GM21367 (cell line): ENCODE results near the gene IL1F10.

ENCODE experiments used
- ATAC-seq: cut with Tn5 transposase; IDR thresholded peaks from one replicate; pipeline ENCODE4 v1.9.1; 2021; ENCODE audit not compliant: unreplicated experiment

Gene IL1F10

GRCh38 chr2:113058998-113059960, 8.5 kb upstream of the IL1F10 start, which contains the start of gene IL36RN:
Gene IL36RN, plus strand, starts transcription at chr2:113059198. Its CDS starts 241 bp downstream, at chr2:113059439.
- ATAC-seq = no peak

- no peak for ATAC-seq
These were observed 7.4 kb upstream of the IL1F10 start for GRCh38 chr2:113060396-113060795.

- ATAC-seq = no peak
These were observed 7.0 kb upstream of the IL1F10 start for GRCh38 chr2:113060796-113061195.

GRCh38 chr2:113061241-113061640, 6.5 kb upstream of the IL1F10 start:
- ATAC-seq = no peak

GRCh38 chr2:113061896-113062770, 5.6 kb upstream of the IL1F10 start:
- ATAC-seq = no peak

- no peak for ATAC-seq
These were observed 3.5 kb upstream of the IL1F10 start for GRCh38 chr2:113064281-113064680.

GRCh38 chr2:113064898-113065297, 2.9 kb upstream of the IL1F10 start:
- ATAC-seq = no peak

GRCh38 chr2:113068249-113068648, 479 bp downstream of the IL1F10 start:
- ATAC-seq = no peak

- ATAC-seq = no peak
These were observed 1.1 kb downstream of the IL1F10 start for GRCh38 chr2:113068706-113069485.

- ATAC-seq = no peak
These were observed 2.2 kb downstream of the IL1F10 start for GRCh38 chr2:113069676-113070605.

GRCh38 chr2:113070606-113070975, 2.8 kb downstream of the IL1F10 start:
- no peak for ATAC-seq

GRCh38 chr2:113072584-113072983, 4.8 kb downstream of the IL1F10 start:
- ATAC-seq = no peak

GRCh38 chr2:113073325-113073834, 5.6 kb downstream of the IL1F10 start:
- no peak for ATAC-seq

- no peak for ATAC-seq
These were observed 7.3 kb downstream of the IL1F10 start for GRCh38 chr2:113075030-113075429.

- no peak for ATAC-seq
These were observed 7.8 kb downstream of the IL1F10 start for GRCh38 chr2:113075600-113075999.

GRCh38 chr2:113076954-113077669, 9.3 kb downstream of the IL1F10 start:
- no peak for ATAC-seq

- ATAC-seq = no peak
These were observed 10.2 kb downstream of the IL1F10 start for GRCh38 chr2:113077921-113078320.

GRCh38 chr2:113078350-113078839, 10.6 kb downstream of the IL1F10 start:
- ATAC-seq = no peak

GRCh38 chr2:113079131-113079530, 11.4 kb downstream of the IL1F10 start:
- ATAC-seq = no peak
